GM19463 (cell line): ENCODE results near the gene MBD3L5.
"Not testable (repeated sequence)": the region's sequence is repeated elsewhere in the genome, so short reads cannot be mapped to it uniquely, and the experiment has no call there.

ENCODE experiments used
- ATAC-seq: cut with Tn5 transposase; IDR thresholded peaks from one replicate; pipeline ENCODE4 v1.9.1; 2021; ENCODE audit warnings: mild to moderate bottlenecking, moderate library complexity; ENCODE audit not compliant: unreplicated experiment

The MBD3L5 gene

GRCh38 chr19:7051421-7051820 is 21.0 kb downstream of the MBD3L5 start:
- not testable (repeated sequence) for ATAC-seq

- ATAC-seq = not testable (repeated sequence)
Measured at GRCh38 chr19:7052896-7053295, 22.5 kb downstream of the MBD3L5 start.

- ATAC-seq = not testable (repeated sequence)
Measured at GRCh38 chr19:7054635-7055368, 24.4 kb downstream of the MBD3L5 start.

DNA sequence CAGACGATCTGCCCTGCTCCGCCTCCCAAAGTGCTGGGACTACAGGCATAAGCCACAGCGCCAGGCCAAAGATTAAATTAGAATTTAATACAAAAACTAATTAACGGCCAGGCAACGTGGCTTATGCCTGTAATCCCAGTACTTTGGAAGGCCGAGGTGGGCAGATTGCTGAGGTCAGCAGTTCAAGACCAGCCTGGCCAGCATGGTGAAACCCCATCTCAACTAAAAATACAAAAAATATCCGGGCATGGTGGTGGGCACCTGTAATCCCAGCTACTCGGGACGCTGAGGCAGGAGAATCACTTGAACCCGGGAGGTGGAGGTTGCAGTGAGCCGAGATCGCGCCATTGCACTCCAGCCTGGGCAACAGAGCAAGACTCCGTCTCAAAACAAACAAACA is 25.3 kb downstream of the MBD3L5 start:
- ATAC-seq = not testable (repeated sequence)

GRCh38 chr19:7056371-7056770 is 26.0 kb downstream of the MBD3L5 start:
- not testable (repeated sequence) for ATAC-seq

DNA sequence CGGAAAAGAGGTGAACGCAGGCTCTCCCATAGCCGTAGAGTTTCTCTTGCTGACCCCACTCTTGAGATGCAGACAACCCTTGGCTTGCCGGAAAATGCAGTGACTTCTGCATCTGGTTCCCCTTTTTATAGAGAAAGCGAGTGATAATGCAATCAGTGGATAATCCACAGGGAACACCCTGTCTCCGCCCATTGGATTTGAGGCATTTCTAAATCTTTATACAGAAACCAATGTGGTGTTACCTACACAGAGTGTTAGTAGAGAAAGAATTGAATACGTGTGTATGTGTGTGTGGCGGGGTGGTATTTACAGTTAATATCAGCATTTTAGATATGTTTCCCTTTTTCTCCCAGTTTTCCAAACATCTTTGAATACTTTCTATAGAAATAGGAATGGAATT is 28.2 kb downstream of the MBD3L5 start, which contains the start of gene MBD3L3:
Gene MBD3L3 (minus strand): TSS at position 101 of the 400 bp plus-strand sequence. CDS start 71 bp downstream, at position 30.
- not testable (repeated sequence) for ATAC-seq

DNA sequence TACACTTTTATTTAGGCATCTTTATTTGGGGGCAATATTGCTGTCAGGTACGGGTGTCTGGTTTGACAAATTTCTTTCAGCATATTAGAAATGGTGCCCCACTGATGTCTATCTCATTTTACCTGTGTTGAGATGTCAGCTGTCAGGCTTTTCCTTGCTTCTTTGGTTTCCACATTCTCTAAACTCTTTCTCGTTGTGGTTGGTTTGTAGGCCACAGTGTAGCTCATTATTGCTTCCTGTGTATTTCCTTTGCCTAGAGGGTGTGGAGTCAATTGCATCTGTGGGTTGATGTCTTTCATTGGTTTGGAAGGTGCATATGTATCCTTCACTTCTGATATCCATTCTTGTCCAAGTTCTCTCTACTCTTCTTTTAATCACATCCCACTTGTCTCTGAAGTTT is 29.6 kb downstream of the MBD3L5 start:
- not testable (repeated sequence) for ATAC-seq

- no peak for ATAC-seq
Measured at GRCh38 chr19:7063339-7063738, 33.0 kb downstream of the MBD3L5 start.

DNA sequence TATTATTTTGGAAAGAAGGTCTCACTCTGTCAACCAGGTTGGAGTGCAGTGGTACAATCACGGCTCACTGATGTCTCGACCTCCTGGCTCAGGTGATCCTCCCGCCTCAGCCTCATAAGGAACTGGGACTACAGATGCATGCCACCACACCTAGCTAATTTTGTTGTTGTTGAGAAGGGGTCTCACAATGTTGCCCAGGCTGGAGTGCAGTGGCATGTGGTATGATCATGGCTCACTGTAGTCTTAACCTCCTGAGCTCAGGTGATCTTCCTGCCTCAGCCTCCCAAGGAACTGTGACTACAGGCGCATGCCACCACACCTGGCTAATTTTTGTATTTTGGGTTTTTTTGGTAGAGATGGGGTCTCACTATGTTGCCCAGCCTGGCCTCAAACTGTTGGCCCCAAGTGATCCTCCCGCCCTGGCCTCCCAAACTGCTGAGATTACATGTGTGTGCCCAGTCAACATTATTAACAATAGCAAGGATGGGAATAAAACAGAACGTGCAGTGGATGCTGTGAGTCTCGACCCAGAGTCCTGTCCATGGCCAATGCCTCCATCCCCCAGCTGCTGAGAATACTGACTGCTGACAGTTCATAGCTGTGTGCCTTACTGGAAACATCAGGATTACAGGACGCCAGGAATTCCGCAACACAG is 33.5 kb downstream of the MBD3L5 start:
- no peak for ATAC-seq

DNA sequence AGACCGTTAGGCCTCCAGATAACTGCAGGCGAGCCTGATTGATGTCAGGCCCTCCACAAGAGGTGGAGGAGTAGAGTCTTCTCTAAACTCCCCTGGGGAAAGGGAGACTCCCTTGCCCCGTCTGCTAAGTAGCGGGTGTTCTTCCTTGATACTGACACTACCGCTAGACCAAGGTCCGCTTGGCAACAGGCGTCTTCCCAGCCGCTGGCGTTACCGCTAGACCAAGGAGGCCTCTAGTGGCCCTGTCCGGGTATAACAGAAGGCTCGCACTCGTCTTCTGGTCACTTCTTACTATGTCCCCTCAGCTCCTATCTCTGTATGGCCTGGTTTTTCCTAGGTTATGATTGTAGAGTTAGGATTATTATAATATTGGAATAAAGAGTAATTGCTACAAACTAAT is 36.7 kb downstream of the MBD3L5 start:
- ATAC-seq = not testable (repeated sequence)

DNA sequence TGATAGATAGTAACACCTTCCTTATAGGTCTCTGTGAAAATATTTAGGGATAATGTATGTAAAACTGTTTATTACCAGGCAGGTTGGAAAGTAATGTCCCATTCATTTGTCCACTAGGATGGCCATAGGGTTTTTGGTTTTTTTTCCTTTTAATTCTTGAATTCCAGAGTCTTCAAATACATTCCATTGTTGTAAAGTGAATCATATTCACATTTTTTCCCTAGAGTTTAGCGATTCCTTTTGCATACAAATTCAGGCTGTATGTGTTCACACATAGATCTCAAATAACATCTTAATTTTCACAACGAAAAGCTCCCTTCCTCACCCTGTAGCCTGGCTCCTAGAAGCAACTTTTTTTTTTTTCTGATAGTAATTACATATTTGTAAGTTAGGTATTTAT is 37.3 kb downstream of the MBD3L5 start:
- ATAC-seq = no peak

GRCh38 chr19:7068599-7068998 is 38.2 kb downstream of the MBD3L5 start:
- ATAC-seq = no peak

DNA sequence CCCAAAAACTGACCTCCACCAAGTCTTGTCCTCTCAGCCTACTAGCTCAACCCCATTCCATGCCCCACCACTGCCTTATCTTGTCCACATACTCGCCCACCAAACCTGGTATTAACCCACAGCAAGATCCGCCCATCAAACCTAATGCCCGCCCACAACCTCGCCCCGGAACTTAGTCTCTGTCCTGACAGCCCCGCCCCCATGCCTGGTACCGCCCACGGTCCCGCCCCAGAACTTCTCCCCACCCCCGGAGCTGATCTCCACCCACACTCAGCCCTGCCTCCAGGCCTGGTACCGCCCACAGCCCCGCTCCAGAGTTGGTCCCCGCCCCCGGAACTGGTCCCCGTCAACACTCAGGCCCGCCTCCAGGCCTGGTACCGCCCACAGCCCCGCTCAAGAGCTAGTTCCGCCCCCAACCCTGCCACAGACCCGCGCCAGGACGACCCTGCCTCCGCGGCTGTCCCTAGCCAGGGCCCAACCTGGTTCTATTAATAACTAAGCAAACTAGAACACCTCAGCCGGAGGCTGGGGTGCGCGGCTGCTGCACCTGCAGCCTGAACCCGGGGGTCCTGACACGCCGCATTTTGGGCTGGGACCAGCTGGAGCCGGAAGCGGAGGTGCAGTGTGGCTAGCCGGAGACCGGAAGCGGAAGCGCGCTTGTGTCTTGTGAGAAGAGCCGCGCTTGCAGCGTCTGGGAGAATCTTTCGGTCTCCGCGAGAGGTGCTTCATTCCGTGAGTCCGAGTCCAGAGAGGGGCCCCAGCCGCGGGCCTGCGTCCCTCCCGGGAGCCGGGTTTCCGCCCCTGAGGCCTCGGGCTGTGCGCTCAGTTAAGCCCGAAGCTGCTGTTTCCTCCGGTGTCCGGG is 38.9 kb downstream of the MBD3L5 start, which contains the start of gene ZNF557:
Gene ZNF557 (plus strand): TSS at position 662 of the 862 bp plus-strand sequence. CDS start 5,372 bp downstream, outside the sequence.
- peak; percentile 93 for ATAC-seq

DNA sequence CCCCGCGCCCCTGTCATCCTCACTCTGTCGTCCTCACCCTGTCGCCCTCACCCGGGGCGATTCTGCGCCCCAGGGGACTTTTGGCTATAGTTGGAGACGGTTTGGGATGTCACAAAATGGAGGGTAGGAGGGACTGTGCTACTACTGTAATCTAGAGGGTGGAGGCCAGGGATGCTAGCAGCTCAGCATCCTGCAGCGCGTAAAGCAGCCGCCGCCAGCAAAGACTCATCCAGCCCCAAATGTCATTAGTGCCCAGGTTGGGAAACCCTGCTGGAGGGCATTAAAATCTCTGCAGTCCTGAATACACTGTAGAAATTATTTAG is 39.5 kb downstream of the MBD3L5 start:
- peak; percentile 8 for ATAC-seq

DNA sequence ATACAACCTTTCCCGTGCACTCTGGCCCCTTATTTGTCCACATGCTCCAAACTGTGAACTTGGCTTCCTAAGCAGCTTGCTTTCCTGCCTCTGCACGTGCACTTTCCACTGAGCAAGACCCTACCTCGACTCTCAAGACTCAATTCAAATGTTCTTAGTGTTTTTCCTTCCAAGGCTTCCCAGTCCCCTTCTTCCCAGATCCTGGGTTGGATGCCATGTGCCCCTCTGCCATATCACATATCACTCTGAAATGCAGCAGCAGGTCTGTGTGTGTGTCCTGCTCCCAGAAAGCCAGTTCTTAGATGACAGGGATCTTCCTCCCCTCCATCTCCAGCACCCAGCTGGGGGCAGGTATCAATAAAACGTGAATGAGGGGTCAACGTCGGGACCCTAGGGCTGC is 42.2 kb downstream of the MBD3L5 start:
- no peak for ATAC-seq

GRCh38 chr19:7074705-7075282 is 44.4 kb downstream of the MBD3L5 start:
- ATAC-seq = no peak

- no peak for ATAC-seq
Measured at GRCh38 chr19:7076151-7076550, 45.8 kb downstream of the MBD3L5 start.

DNA sequence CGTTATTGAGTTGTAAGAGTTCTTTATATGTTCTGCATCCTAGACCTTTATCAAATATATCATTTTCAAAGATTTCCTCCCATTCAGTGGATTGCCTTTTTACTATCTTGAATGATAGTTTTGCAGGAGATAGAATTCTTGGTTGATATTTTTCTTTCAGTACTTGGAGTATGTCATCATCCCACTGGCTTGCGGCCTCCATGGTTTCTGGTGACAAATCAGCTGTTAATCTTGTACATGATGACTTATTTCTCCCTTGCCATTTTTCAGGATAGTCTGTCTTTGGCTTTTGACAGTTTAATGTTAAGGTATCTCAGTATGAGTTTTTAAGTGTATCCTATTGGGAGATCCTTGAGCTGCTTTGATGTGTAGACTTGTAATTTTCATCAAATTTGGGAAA is 47.6 kb downstream of the MBD3L5 start:
- ATAC-seq = no peak
